Gastroesophageal sphincter (tissue), 3 donors: Measurements from ENCODE around the gene HCN4.

Source experiments
- CTCF ChIP-seq, 4 experiments: fragments of 200-600 bp in 2 of 4; fragments of 450-650 bp in 2 of 4; sonication (generic) in 1 of 4; IDR thresholded peaks; one replicate each; pipeline ENCODE4 v1.5.1; 2017 to 2019; ENCODE audit warnings: antibody characterized with exemption in 4 of 4, mild to moderate bottlenecking in 2 of 4, moderate library complexity in 2 of 4
- EP300 ChIP-seq: sonication (generic); formaldehyde crosslinking; IDR thresholded peaks from one replicate; pipeline ENCODE4 v1.6.1; 2017; ENCODE audit warnings: antibody characterized with exemption, mild to moderate bottlenecking
- POLR2AphosphoS5 ChIP-seq: sonication (generic); formaldehyde crosslinking; IDR thresholded peaks from one replicate; pipeline ENCODE4 v1.6.1; 2017; ENCODE audit warnings: antibody characterized with exemption

GRCh38 chr15:73270366-73271097 lies 98.2 kb downstream of the HCN4 start:
- TF ChIP-seq CTCF (IDR thresholded peaks at IDR 0.05) (no peak), EP300 (no peak), POLR2AphosphoS5 (no peak)
